Chondrocyte (in vitro differentiated cells): ENCODE data around the gene LIME1. TPM values are rescaled to one million over a fixed set of nuclear protein-coding genes. Genes with fewer than 3 reads are reported as not detected.

Experiments used
- DNase-seq: peaks from one replicate; pipeline ENCODE4 v3.0.0; 2021; ENCODE audit warnings: mixed read lengths, low spot score
- H3K27ac Mint-ChIP-seq: one replicate; pipeline ENCODE4 v1.8.0; 2021; ENCODE audit warnings: mild to moderate bottlenecking, moderate library complexity, mixed read lengths; ENCODE audit not compliant: unreplicated experiment
- H3K27me3 Mint-ChIP-seq: 2 replicates; pipeline ENCODE4 v1.8.0; 2021; ENCODE audit warnings: low read depth, mixed read lengths
- H3K36me3 Mint-ChIP-seq: 2 replicates; pipeline ENCODE4 v1.8.0; 2021; ENCODE audit warnings: low read depth, mixed read lengths
- H3K4me1 Mint-ChIP-seq: 2 replicates; pipeline ENCODE4 v1.8.0; 2021; ENCODE audit warnings: low read depth, mild to moderate bottlenecking, mixed read lengths
- H3K4me3 Mint-ChIP-seq: one replicate; pipeline ENCODE4 v1.8.0; 2021; ENCODE audit warnings: mild to moderate bottlenecking, moderate library complexity, mixed read lengths; ENCODE audit not compliant: unreplicated experiment
- H3K9me3 Mint-ChIP-seq: 2 replicates; pipeline ENCODE4 v1.8.0; 2021; ENCODE audit warnings: low read depth, mixed read lengths
- total RNA-seq: library from RNA; stranded (reverse); gene quantifications from 3 replicates; pipeline ENCODE4 v1.2.1, GENCODE V29; 2021
- TF ChIP-seq, protein P1 (sequence below): fragments of 200-600 bp; sonication (generic); IDR thresholded peaks from 2 replicates; pipeline ENCODE4 v1.5.0; 2021; ENCODE audit warnings: antibody characterized with exemption, mild to moderate bottlenecking, moderate library complexity

Gene LIME1
- total RNA-seq, 1 donor from 2014 or later = 6.8 TPM

DNA sequence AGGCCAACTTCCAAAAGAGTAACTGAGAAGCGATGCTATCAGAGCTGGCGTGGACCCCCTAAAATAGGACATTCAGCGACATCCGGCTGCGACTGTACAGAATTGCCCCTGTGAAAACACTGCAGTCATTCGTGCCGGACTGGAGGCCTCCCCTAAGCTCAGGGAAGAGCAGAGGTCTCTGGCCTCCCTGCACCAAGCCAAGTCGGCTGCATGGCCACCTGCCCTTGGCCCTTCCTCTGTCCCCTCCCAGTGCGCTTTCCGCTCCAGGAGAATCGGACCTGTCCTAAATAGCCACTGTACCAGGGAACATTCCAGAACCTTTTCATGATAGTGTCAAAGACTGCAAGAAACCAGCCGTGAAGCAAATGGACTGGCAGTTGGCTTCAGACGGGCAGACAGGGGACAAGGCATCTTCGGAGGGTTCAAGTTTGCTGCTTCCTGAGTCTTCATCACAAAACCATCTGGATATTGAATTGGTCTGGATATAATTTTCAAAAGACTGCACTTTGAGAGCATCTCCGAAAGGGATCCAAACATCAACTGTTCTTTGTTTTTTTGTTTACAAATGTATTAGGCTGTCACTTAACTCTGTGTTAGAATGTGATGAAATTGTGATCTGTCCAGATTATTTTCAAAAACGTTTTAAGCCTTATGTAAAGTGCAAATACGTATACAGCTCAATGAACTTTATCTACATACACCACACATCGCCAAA lies 19.6 kb downstream of the LIME1 start:
- H3K9me3 Mint-ChIP-seq = no peaks in the 10 kb centered on the region
- H3K36me3 Mint-ChIP-seq = peaks cover 3% of the 10 kb centered on the region
- no peak overlapping the region for H3K4me3 Mint-ChIP-seq
- no peak overlapping the region for H3K27ac Mint-ChIP-seq
- TF ChIP-seq, protein P1, sequence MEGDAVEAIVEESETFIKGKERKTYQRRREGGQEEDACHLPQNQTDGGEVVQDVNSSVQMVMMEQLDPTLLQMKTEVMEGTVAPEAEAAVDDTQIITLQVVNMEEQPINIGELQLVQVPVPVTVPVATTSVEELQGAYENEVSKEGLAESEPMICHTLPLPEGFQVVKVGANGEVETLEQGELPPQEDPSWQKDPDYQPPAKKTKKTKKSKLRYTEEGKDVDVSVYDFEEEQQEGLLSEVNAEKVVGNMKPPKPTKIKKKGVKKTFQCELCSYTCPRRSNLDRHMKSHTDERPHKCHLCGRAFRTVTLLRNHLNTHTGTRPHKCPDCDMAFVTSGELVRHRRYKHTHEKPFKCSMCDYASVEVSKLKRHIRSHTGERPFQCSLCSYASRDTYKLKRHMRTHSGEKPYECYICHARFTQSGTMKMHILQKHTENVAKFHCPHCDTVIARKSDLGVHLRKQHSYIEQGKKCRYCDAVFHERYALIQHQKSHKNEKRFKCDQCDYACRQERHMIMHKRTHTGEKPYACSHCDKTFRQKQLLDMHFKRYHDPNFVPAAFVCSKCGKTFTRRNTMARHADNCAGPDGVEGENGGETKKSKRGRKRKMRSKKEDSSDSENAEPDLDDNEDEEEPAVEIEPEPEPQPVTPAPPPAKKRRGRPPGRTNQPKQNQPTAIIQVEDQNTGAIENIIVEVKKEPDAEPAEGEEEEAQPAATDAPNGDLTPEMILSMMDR = no peak
- H3K4me1 Mint-ChIP-seq = no peaks in the 10 kb centered on the region
- DNase-seq = no peak
- H3K27me3 Mint-ChIP-seq = no peaks in the 10 kb centered on the region

DNA sequence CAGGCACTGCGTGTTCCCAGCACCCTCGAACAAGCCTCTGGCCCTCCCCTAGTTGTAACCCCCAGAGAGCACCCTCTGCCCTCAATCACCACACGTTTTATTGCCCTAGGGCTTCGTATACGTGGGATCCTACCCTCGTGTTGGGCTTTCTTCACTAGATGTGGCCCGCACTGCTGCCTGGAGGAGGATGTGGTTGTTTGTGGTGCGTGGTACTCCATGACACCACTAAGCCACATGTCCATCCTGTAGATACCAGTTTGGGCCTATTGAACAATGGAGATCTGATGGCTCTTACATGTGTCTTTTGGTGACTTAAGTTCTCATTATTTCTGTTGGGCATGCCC lies 20.2 kb downstream of the LIME1 start:
- no peak for DNase-seq
- Mint-ChIP-seq H3K9me3 (no peaks in the 10 kb centered on the region), H3K36me3 (peaks cover 3% of the 10 kb centered on the region), H3K27ac (no peak overlapping the region), H3K27me3 (no peaks in the 10 kb centered on the region), H3K4me1 (no peaks in the 10 kb centered on the region), H3K4me3 (no peak overlapping the region)
- TF ChIP-seq, protein P1 = no peak

DNA sequence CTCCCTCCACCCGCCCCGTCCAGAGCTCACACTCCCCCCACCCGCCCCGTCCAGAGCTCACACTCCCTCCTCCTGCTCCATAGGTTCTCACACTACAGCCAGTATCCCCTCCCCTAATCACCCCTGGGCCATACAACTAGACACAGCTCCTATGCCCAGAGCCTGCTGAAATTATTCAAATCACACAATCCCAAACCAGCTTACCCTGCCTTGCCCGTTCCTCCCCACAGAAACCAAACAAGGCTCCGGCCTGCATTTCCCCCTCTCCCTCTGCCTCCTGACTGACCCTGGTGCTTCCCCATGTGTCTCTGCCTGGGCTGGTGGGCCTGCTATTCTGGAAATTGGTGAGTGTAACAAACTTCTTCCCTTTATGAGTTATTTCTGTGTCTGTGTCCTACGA lies 21.7 kb downstream of the LIME1 start:
- no peak overlapping the region for H3K27ac Mint-ChIP-seq
- H3K36me3 Mint-ChIP-seq = peaks cover 4% of the 10 kb centered on the region
- no peaks in the 10 kb centered on the region for H3K27me3 Mint-ChIP-seq
- DNase-seq = no peak
- no peaks in the 10 kb centered on the region for H3K4me1 Mint-ChIP-seq
- no peaks in the 10 kb centered on the region for H3K9me3 Mint-ChIP-seq
- H3K4me3 Mint-ChIP-seq = no peak overlapping the region
- TF ChIP-seq, protein P1 = no peak

DNA sequence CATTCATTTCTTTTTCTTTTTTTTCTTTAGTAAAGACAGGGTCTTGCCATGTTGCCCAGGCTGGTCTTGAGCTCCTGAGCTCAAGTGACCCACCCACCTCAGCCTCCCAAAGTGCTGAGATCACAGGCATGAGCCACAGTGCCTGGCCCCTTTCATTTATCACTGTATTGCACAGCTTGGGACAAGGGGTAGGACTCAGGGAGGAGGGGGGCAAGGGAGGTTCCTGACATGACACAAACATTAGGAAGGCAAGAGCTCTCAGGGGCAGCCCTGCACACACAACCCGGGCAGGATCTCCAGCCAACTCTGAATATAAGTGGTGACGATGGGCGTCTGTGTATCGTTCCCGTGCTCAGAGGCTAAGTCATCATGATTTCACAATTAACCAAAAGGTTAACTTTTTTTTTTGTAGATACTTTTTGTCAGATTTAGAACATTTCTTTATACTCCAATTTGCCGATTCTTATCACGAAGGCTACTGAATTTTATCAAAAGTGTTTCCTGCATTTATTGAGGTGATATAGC lies 23.0 kb downstream of the LIME1 start:
- Mint-ChIP-seq H3K4me1 (no peaks in the 10 kb centered on the region), H3K27ac (no peak overlapping the region), H3K9me3 (no peaks in the 10 kb centered on the region), H3K27me3 (no peaks in the 10 kb centered on the region), H3K4me3 (no peak overlapping the region), H3K36me3 (peaks cover 5% of the 10 kb centered on the region)
- DNase-seq = no peak
- TF ChIP-seq, protein P1 = no peak

DNA sequence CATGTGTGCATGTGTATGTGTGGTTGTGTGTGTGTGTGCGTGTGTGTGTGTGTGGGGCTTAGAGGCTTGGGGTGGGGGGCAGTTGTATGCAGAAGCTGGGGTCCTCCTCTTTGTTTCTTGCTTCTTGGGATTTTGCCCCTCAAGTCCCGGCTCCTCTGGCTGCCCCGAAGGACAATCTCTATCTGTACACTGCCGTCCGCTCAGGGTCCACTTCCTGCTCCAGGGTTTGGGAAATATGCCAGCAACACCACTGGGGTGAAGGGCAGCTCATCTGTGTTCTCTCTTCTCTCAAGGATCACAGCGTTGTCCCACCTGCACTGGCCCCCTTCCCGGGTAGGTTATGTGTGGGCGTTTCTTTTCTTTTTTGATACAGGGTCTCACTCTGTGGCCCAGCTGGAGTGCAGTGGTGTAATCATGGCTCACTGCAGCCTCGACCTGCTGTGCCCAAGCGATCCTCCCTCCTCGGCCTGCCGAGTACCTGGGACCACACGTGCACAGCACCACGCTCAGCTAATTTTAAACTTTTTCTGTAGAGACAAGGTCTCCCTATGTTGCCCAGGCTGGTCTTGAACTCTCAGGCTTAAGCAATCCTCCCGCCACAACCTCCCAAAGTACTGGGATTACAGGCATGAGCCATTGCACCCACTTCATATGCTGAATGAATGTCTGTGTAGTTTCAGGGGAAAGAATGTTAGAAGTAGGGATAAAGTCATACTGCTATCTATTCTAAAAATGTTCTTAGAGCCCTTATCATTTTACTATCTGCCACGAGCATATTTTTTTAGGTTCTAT lies 28.8 kb downstream of the LIME1 start:
- TF ChIP-seq, protein P1 = no peak
- H3K27me3 Mint-ChIP-seq = no peaks in the 10 kb centered on the region
- no peak for DNase-seq
- peaks cover 10% of the 10 kb centered on the region for H3K36me3 Mint-ChIP-seq
- H3K27ac Mint-ChIP-seq = no peak overlapping the region
- H3K9me3 Mint-ChIP-seq = no peaks in the 10 kb centered on the region
- H3K4me3 Mint-ChIP-seq = no peak overlapping the region
- no peaks in the 10 kb centered on the region for H3K4me1 Mint-ChIP-seq
